Measurements from ENCODE around the gene TSPEAR.
"Not testable (repeated sequence)": the region's sequence is repeated elsewhere in the genome, so short reads cannot be mapped to it uniquely, and the experiment has no call there.

TSPEAR gene

DNA sequence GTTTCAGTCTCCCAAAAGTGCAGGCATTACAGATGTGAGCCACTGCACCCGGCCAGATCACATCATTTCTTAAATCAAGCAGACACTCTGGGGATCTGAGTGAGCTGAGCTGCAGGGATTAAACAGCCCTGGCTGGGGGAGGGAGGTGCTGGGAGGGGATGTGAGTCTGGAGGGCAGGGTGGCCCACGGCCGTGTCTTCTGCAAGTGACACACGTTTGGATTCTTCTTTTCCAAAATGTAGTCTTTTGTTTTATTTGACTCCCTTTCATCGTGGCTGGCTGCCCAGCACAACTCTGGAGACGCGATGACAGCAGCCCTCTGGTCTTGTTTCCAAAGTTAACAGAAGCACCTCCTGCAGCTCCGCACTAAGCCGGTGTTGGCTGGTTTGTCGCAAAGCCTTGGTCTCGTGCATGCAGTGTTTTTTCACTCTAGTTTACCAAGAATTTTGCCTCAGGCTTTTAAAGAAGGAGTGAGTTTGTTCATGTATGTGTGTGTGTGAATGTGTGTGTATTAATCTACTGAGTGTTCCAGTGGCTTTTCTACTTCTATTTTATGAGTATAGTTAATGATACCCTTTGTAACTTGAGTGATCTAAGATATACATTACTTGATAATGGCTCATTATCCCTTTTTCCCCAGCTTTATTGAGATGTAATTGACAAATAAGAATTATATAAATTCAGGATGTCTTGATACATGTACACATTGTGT is 128.1 kb downstream of the TSPEAR start:
- no peak for DNase-seq

DNA sequence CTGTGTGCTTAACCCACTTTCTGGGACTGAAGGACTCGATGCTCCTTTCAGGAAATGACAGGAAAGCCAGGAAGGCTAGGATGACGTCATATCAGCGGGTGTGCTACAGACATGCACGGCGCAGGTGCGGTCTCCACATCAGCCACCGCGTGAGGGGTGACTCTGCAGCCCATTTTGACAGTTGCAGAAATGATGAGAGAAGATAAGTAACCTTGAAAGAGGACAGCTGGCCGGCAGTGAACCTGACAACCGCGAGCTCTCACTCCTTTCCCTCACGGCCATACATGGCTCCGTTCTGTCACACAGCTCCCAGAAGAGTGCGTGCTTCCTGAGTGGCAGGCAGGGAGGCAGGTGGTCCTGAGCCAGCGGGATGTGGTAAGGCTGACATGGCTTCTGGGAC is 129.3 kb downstream of the TSPEAR start:
- DNase-seq, result no peak

DNA sequence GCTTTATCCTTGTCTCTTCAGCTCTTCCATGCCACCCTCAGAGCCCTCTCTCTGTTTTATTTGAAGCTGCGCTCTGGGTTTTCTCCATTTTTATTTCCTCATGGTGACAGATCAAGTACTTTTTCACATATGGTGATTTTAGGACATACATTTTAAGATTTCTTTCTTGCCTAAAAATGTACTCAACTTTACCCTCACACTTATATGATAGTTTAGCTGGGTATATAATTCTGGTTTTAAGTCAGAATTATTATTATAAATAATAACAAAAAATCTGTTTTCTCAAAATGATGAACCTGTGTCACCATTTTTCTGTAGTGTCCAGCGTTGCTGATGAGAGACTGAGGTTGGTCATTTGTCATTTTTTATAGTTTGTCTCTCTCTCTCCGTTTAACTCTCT is 130.2 kb downstream of the TSPEAR start:
- no peak for DNase-seq

DNA sequence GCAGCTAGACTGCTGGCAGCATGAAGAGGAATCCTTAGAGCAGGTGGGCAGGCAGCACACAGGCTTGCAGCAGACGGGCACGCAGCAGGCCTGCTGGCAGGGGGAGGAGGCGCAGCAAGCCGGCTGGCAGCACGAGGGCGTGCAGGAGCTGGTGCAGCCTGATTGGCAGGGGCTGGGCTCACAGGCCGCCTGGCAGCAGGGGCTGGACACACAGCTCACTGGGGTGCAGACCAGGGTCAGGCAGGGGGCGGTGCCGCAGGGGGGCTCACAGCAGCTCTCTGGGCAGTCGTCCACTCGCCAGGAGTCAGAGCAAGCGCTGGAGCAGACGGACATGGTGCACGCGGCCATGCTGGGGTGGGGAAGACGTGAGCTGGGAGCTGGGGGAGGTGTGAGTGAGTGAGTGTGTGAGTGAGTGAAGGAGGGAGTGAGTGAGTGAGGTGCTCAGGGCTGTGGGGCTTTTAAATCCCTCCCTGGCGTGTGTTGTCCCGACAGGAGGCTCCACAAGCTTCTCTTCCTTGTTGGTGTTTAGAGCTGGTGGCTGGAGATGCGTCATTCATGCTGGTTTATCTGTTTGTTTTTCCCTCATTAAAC is 131.0 kb downstream of the TSPEAR start, which contains the start of gene KRTAP10-5:
Gene KRTAP10-5 (minus strand): TSS at position 374 of the 591 bp plus-strand sequence. CDS start 26 bp downstream, at position 348.
- not testable (repeated sequence) for DNase-seq

DNA sequence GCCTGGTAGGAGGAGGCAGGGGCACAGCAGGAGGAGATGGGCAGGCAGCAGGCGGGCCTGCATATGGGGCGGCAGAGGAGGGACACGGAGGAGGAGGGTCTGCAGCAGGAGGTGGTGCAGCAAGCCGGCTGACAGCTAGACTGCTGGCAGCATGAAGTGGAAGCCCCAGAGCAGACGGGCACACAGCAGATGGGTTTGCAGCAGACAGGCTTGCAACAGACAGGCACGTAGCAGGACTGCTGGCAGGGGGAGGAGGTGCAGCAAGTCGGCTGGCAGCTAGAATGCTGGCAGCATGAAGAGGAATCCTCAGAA is 131.6 kb downstream of the TSPEAR start:
- no peak for DNase-seq

DNA sequence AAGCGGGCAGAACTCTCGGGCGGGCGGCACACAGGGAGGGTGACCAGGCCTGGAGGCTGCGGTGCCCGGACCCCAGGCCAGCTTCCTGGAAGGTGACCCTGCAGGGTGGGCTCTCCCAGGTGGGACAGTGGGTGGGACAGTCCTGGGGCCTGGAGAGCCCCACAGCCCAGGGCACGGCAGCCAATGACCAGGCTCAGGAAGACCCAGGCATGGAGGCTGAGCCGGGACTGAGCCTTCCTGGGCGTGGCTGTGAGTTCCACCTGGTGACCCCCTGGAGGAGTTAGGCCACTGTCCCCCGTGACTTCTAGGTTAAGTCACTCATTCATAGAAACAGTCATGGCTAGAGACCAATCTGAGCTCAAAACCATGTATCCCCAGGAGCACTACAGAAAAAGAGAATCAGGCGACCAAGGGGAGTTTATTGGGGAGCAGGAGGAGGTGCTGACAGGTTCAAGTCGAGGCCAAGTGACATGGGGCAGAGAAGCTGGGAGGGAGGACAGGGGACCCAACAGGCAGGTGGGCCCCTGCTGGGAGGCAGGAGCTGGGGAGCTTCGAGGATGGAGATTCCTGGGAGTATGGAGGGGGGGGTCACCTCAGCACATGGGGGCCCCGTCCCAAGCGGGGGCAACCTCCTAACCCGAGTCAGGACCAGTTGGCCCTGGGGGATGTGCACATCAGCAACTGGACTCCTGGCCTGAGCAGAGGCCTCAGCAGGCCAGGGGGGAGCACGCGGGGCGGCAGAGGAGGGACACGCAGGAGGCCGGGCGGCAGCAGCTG is 132.1 kb downstream of the TSPEAR start:
- no peak for DNase-seq

DNA sequence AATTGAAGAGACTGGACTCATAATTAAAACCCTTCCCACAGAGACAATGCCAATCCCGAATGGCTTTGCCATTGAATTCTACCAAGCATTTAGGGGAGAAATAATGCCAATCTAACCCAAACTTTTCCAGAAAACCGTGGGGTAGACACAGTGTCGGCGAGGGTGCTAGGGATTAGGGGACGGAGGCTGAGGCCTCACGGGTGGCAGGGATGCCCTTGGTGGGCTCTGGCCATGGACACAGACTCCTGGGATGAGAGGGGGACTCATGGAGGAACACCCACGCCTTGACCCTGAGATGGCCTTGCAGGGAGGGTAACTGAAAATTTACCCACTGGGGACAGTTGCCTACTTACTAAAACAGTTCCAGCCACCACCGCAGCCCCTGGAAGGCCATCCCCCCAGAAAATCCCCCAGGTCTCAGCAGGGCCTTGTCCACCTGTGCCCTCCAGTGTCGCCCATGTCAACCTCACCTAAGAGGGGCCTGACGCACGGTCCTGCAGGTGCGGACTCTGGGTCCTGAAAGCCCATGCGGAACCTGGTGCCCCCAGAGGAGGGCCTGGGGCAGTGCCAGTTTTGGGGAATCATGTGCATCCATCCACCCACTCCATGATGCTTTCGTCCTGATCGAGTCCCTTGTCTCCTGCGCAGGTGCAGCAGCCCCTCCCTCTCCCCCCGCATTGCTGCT is 132.9 kb downstream of the TSPEAR start:
- no peak for DNase-seq

DNA sequence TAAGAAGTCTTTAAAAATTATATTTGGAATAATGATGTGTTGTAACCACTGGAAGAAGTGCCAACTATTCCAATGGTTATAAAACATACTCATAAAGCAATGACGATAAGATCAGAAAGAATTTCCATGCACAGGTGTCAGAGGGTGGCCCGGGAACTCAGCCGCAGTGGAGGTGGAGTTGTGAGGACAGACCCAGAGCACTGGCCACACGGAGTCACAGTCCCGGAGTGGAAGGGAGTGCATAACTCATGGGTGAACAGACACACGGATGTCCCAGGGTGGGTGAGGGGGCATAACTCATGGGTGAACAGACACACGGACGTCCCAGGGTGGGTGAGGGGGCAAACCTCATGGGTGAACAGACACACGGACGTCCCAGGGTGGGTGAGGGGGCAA is 135.3 kb downstream of the TSPEAR start:
- DNase-seq, result no peak

DNA sequence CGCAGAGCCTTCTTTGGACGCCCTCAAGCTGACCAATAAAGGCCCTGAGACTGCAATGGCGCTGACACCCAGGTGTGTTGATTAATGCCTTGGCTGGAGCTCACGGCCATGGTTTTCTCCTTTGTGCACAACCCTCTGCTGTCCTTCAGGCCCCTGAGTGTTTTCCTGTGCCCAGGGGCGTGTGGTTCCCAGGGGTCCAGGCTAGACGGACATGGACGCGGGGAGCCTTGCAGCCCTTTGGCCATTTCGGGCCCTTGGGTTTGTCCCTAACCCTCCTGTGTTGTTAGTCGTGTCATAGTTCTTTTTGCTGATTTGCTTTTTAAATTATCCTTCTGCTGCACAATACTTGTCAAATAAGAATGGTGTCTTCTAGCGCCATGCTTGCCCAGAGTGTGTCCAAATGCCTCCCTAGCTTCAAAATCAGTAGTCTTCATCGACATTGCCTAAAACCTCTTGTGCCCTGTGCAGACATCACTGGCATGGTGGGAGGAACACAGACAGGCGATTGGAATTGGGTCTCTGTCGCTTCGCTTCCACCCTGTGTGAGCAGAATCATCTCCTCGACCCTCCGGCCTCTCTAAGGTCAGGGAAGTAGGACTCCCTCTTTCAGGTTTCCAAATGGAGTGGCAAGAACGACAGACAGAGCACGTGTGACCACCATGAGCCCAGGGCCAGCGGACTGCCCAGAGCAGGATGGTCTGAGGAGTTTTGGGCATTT is 135.9 kb downstream of the TSPEAR start:
- no peak for DNase-seq

DNA sequence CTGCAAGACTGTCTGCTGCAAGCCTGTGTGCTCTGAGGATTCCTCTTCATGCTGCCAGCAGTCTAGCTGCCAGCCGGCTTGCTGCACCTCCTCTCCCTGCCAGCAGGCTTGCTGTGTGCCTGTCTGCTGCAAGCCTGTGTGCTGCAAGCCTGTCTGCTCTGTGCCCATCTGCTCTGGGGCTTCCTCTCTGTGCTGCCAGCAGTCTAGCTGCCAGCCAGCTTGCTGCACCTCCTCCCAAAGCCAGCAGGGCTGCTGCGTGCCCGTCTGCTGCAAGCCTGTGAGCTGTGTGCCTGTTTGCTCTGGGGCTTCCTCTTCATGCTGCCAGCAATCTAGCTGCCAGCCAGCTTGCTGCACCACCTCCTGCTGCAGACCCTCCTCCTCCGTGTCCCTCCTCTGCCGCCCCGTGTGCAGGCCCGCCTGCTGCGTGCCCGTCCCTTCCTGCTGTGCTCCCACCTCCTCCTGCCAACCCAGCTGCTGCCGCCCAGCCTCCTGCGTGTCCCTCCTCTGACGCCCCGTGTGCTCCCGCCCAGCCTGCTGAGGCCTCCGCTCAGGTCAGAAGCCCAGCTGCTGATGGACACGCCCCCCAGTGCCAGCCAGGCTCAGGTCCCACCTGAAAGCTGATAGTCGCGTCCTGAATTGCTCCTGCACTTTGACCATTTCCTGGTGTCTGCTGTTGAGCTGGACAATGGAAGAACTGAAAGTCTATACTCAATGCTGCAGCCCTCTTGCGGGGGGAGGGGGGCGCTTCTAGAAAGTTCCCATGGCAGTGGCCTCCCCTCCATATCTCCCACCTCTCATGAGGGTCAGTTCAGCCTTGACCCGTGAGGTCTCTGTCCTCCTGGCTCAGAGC is 136.7 kb downstream of the TSPEAR start:
- no peak for DNase-seq

DNA sequence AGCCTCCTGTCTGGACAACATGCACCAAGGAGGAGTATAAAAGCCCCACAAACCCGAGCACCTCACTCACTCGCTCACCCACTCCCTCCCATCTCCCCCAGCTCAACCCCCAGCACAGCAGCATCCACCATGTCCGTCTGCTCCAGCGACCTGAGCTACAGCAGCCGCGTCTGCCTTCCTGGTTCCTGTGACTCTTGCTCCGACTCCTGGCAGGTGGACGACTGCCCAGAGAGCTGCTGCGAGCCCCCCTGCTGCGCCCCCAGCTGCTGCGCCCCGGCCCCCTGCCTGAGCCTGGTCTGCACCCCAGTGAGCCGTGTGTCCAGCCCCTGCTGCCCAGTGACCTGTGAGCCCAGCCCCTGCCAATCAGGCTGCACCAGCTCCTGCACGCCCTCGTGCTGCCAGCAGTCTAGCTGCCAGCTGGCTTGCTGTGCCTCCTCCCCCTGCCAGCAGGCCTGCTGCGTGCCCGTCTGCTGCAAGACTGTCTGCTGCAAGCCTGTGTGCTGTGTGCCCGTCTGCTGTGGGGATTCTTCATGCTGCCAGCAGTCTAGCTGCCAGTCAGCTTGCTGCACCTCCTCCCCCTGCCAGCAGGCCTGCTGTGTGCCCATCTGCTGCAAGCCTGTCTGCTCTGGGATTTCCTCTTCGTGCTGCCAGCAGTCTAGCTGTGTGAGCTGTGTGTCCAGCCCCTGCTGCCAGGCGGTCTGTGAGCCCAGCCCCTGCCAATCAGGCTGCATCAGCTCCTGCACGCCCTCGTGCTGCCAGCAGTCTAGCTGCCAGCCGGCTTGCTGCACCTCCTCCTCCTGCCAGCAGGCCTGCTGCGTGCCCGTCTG is 137.5 kb downstream of the TSPEAR start, which contains the start of gene KRTAP10-4:
Gene KRTAP10-4 (plus strand): TSS at position 100 of the 827 bp plus-strand sequence. CDS start 30 bp downstream, at position 130.
- not testable (repeated sequence) for DNase-seq

DNA sequence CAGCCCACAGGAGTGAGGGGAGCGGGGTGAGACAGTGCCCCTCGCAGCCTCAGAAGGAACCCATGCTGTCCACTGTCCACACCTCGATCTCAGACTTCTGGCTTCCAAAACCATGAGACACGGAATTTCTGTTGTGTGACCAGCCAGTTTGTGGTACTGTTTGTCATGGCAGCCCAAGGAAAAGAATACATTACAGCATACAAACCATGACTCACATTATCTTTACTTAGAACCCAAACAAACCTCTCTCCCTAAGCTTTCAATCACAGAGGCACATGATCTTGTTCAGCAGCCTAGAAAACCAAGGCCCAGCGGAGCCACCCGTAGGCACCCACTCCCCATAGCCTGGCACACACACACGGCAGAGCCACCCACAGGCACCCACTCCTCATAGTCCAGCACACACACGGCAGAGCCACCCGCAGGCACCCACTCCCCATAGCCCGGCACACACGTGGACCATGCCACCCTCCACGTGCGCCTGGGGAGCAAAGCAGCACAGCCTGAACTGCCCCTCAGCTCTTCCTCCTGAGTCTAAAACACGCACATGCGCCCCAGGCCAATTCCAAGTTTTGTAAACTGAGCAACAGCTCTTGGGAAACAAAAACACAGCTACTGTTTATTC is 138.3 kb downstream of the TSPEAR start:
- DNase-seq, result no peak

DNA sequence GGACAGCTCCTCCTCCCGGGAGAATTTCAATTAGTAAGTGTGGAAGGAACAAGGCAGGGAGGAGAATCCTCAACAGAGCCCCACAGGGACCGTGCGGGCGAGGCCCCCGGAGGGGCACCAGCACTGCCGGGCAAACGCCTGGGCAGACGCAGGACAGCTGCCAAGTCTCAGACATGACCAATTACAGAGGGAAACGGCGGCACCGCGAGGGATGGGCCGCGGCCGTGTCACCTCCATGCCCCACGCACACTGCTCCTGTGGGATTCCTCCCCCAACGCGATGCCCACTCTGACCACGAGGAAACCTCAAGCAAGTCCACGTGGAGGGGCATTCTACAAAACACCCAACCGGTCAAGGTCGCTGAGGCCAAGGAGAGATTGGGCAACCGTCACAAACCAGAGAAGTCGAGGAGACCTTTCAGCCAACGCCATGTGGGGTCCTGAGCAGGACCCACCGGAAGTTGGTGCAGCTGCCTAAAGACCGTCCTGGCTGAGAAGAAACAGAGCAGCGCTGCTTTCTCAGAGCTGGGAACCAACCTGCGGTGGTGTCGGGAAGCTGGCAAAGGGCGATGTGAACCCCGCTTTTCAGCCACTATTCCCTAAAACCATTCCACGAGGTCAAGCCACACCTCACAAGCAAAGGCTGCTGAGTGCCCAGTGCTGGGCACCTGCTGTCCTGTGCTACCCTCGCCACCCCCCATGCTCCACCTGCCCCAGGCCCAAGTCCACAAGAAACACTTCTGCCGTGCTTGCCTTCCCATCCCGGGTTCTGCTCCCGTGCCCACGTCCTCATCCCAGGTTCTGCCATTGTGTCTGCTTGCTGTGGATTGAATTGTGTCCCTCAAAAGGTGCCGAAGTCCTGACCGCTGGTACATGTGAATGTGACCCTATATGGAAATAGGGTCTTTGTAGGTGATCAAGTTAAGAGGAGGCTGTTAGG is 139.3 kb downstream of the TSPEAR start:
- DNase-seq, result no peak

DNA sequence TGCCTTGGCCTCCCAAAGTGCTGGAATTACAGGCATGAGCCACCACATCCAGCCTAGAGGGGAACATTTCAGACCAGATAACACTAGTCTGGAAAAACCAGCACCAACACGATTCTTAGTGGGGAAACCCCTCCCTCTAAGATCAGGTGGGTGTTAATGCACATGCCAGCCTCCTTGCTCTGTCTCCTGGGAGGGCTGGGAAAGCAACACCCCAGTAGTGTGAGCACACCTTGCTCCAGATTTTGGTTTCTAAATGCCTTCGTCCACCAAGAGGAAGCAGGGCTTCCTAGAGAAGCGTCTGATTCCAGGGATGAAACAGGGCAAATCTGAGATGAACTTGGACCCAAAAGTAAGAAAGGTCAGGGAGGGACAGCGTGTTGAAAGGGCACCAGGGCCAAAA is 140.1 kb downstream of the TSPEAR start:
- no peak for DNase-seq

DNA sequence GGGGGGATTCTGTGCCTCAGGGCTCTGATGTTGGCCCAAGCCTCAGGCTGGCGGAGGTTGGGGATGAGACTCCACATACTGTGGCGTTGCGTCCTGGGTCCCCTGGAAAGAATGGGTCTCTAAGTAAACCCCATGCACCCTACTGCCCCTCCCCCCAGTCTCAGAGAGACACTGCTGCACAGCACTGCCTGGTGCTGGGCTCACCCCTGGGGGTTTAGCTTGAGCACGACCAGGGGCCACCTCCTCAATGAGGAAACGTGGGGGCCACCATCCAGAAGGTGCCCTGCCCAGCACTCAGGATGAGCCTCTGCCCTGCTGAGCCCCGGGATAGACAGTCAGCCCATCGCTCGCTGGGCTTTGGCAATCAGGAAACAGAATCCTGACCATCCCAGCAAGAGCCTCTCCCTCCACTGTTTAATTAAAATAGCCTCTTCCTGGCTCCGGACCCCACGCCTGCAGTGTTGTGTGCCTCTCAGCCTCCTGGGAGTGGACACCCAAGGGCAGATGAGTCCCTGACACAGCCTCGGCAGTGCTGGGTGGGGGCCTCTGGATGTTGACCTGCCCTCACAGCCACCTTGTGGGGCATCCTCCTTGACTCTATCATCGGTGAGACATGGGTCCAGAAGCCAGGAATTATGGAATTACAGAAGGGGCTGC is 141.4 kb downstream of the TSPEAR start:
- no peak for DNase-seq

DNA sequence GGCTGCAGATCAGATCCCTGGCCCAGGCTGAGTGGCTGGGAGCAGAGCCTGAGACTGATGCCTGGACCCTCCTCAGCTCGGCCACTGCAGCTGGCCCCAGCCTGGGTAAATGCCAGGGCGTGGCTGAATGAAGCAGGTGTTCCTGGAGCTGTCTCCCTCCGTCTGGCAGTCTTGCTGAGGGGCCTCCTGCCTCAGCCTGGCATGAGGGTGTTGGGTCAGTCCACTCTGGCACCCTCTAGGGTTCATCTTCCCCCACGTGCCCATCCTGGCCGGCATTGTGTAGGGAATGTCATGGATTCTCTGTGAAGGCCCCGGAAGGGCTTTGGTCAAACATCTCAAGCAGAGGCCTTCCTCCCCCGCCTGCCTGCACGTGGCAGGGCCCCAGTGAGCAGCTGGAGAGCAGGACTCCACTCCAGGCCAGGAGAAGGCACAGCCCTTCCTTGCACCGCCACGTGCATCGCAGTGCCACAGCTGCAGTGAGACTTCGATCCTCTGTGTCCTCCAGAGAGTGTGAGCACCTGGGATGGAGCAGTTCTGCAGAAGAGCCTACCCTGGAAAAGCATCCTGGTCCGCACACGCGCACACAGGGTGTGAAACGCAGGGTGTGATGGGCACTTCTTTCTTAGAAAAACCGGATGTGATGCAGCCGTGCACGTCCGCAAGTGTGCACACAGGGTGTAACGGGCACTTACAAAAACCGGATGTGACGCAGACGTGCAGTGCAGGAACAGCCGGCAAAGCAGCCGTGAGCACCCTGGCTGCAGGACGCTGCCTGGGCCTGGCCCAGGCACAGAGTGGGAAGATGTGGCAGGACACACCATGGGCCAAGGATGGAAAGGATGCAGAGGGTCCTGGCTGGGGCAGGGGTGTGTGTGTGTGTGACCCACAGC is 142.5 kb downstream of the TSPEAR start:
- DNase-seq, result no peak

DNA sequence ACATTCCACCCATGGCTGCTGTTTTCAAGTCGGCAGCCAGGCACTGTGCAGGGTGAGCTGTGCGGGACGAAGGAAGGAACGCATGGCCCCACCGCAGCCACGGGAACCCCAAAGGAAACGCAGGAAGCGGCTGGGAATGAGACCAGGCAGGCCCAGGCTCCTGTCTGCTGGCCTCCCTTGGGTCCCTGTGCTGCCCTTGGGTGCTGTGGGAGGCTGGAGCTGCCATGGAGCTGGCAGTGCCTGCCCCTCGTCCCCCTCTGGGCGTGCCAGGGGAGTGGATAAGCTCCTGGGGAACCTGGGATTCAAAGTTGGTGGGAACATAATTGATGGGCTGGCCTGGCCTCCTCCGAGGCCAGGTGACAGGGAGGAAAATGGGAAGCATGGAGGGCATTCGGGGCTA is 143.1 kb downstream of the TSPEAR start:
- DNase-seq, result no peak

Data from C1 segment of cervical spinal cord (tissue), 14 donors.